Measurements from ENCODE around the gene CYFIP1. TPM values are rescaled to one million over a fixed set of nuclear protein-coding genes. Genes with fewer than 3 reads are reported as not detected.

Gene CYFIP1
- total and polyA plus RNA-seq, 10 donors = 11.5 to 139 (median 84.9) TPM

DNA sequence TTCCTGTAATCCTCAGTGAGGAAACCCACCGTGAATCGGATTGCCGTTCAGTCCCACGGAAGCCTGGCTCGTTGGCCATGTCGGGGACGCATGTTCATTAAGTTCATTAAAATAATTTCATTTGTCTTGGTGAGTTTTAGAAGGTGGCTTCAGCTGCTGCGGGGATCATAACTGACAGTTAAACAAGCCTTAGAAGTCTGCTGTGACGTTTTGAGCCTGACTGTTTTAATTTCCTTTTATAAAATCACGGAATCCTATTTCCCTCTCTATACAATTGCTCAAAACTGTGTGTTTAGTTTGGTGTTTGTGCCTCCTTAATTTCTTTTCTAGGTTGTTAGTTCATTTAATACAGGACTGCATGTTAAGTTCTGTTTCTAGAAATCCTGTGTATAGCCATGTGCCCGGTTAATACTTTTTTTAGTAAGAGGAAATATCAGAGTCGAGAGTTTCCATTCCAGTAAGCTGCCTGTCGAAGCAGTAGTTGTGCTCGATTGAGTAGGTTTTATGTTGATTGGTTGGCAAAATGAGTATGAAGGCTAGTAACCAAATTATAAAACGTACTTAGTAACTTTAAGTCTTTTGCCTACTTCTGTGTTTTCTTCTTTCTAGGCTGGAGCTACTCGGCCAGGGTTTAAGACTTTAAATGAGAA, 141.0 kb downstream of the CYFIP1 start:
- H3K4me3 ChIP-seq = peak overlapping the region; percentile 66 to 96 (median 84)
- WGBS, 5 donors = 1 to 2% (median 1%) methylated on average over 15 to 16 of the region's 16 CpGs
- H3K4me1 ChIP-seq = peaks cover 22 to 59% (median 44%) of the 10 kb centered on the region in 6 donors
- TF ChIP-seq POLR2A (IDR thresholded peaks at IDR 0.05) = no peak
- no peak for TF ChIP-seq POLR2AphosphoS5 (IDR thresholded peaks at IDR 0.05)
- TF ChIP-seq CTCF (IDR thresholded peaks at IDR 0.05 in 8 of 11, conservative IDR thresholded peaks at IDR 0.05 in 3 of 11) = no peak
- H3K27me3 ChIP-seq (replicated peaks in 1 of 7) = no peaks in the 10 kb centered on the region
- intact Hi-C loops (cut with DNase I; ENCODE audit: low total_unique reads) = loop anchor here (5.0 kb wide), 2 partner anchors 52 to 198 kb away; partner anchors contain the start of genes NIPA1 and TUBGCP5
- H3K9me3 ChIP-seq = no peaks in the 10 kb centered on the region
- no peak for DNase-seq
- peak overlapping the region; percentile 89 to 98 (median 97) for H3K27ac ChIP-seq
- H3K36me3 ChIP-seq = peaks cover 0 to 31% (median 9%) of the 10 kb centered on the region in 6 donors

DNA sequence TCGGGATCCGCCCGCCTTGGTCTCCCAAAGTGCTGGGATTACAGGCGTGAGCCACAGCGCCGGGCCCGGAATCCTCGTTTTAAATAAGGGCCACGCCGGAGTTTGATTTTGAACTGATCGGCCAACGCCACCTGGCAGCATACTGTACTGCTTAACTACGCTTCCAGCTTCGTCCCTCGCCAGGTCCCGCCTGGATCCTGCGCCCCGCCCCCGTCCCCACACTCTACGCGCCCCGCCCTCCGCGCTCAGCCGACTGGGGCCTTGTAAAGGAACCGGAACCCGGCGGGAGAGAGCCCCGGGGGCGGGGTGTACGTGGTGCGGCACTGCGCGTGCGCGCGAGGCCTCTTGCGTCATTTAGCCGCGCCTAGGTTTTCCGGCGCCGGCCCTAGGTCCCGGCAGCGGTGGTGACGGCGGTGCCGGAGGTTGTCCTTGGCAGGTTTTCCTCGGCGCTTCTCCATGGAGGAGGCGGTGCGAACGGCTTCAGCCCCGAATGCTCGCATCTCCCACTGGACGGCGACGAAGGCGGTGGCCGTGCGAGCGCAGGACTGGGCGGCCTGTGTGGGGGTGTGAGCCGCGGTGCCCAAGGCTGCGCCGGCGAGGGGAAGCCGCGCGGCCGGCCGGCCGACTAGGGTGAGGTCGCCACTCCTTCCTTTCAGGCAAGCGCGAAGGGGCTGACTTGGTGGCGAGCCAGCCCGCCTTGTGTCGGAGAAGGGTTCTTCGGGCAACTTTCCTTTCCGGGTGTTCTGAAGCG, 141.7 kb downstream of the CYFIP1 start, which contains the start of gene NIPA2:
TSS of gene NIPA2 (plus strand) at position 375 of the 751 bp plus-strand sequence. CDS start 13,066 bp downstream, outside the sequence.
- peak; percentile 99 for DNase-seq
- Histone ChIP-seq H3K36me3 (peaks cover 0 to 24% (median 4%) of the 10 kb centered on the region in 6 donors), H3K4me1 (peaks cover 22 to 52% (median 41%) of the 10 kb centered on the region in 6 donors), H3K9me3 (peaks cover 0 to 1% (median 0%) of the 10 kb centered on the region in 8 donors), H3K4me3 (peak within 1 kb of the TSS; percentile 66 to 96 (median 84)), H3K27me3 (replicated peaks in 1 of 7) (no peaks in the 10 kb centered on the region), H3K27ac (peak within 1 kb of the TSS; percentile 89 to 98 (median 97))
- intact Hi-C loops (cut with DNase I; ENCODE audit: low total_unique reads) = loop anchor here (5.0 kb wide), 2 partner anchors 51 to 199 kb away; partner anchors contain the start of genes NIPA1 and TUBGCP5
- WGBS, 5 donors = 0 to 1% (median 0%) methylated on average over 15 to 83 of the region's 83 CpGs
- TF ChIP-seq POLR2AphosphoS5 (IDR thresholded peaks at IDR 0.05) (peak; percentile 98 to 99 (median 99)), CTCF (IDR thresholded peaks at IDR 0.05 in 8 of 11, conservative IDR thresholded peaks at IDR 0.05 in 3 of 11) (peak in 5 of 11 experiments; percentile 6 to 40 (median 16)), POLR2A (IDR thresholded peaks at IDR 0.05) (peak; percentile 47 to 88 (median 58))

DNA sequence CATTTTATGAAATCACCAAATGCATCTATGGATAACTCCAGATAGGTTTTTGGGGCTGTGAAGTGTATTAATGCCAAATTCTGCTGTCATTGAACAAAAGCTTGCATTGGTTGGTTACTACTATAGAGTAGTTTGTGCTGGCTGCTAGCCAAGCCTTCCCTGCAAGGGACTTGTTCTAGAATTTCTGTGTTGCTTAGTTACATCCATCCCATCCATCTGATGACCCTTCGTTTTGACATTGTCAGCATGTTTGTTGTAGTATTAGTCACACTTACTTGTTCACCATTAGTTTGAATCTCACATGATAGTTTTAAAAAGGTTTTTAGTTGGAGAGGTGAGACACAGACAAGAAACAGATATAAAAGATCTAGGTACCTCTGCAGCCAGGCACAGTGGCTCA, 148.7 kb downstream of the CYFIP1 start:
- intact Hi-C loops (cut with DNase I; ENCODE audit: low total_unique reads) = no loop called here
- Histone ChIP-seq H3K36me3 (peaks cover 0 to 30% (median 5%) of the 10 kb centered on the region in 6 donors), H3K27me3 (replicated peaks in 1 of 7) (no peaks in the 10 kb centered on the region), H3K4me1 (no peaks in the 10 kb centered on the region), H3K9me3 (peaks cover 0 to 7% (median 0%) of the 10 kb centered on the region in 8 donors), H3K27ac (no peak overlapping the region), H3K4me3 (no peak overlapping the region)
- WGBS, 5 donors = 79 to 92% (median 85%) methylated on average over 1 of the region's 1 CpG
- TF ChIP-seq POLR2A (IDR thresholded peaks at IDR 0.05) = no peak
- TF ChIP-seq POLR2AphosphoS5 (IDR thresholded peaks at IDR 0.05) = no peak
- TF ChIP-seq CTCF (IDR thresholded peaks at IDR 0.05 in 8 of 11, conservative IDR thresholded peaks at IDR 0.05 in 3 of 11) = no peak
- no peak for DNase-seq

Data from spleen (tissue), 11 donors.